ENCODE data around the gene AHR.

DNA sequence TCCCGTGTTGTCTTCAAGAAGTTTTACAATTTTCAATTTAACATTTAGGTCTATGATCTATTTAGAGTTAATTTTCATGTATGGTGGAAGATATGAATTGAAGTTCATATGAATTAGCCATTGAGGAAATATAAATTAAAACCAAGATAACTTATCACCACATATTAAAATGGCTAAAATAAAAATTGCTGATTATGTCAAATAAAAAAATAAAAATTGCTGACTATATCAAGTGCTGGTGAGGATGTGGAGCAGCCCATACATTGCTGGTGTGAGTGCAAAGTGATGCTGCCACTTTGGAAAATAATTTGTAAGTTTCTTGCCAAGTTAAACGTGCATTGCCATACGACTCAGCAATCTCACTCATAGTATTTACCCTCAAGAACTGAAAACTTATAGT lies 44.6 kb upstream of the AHR start:
- TF ChIP-seq, protein P1, sequence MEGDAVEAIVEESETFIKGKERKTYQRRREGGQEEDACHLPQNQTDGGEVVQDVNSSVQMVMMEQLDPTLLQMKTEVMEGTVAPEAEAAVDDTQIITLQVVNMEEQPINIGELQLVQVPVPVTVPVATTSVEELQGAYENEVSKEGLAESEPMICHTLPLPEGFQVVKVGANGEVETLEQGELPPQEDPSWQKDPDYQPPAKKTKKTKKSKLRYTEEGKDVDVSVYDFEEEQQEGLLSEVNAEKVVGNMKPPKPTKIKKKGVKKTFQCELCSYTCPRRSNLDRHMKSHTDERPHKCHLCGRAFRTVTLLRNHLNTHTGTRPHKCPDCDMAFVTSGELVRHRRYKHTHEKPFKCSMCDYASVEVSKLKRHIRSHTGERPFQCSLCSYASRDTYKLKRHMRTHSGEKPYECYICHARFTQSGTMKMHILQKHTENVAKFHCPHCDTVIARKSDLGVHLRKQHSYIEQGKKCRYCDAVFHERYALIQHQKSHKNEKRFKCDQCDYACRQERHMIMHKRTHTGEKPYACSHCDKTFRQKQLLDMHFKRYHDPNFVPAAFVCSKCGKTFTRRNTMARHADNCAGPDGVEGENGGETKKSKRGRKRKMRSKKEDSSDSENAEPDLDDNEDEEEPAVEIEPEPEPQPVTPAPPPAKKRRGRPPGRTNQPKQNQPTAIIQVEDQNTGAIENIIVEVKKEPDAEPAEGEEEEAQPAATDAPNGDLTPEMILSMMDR (IDR thresholded peaks at IDR 0.05; ENCODE audit: low read length) = no peak
- no peak for TF ChIP-seq EZH2 (IDR thresholded peaks at IDR 0.05; ENCODE audit: borderline replicate concordance, low read length)

Data from OCI-LY1 (cell line).